Measurements from ENCODE around the gene MSX1.

Gene MSX1

GRCh38 chr4:4849524-4850193 is 9.8 kb upstream of the MSX1 start:
- no peak overlapping the region for H3K4me3 ChIP-seq (ENCODE audit: low read depth, low read length)
- H3K18ac ChIP-seq (ENCODE audit: low read length) = no peak overlapping the region
- no peaks in the 10 kb centered on the region for H3K27me3 ChIP-seq (ENCODE audit: insufficient read depth, low read length)
- H3K9me3 ChIP-seq (ENCODE audit: insufficient read depth, low read depth, low read length) = no peaks in the 10 kb centered on the region
- no CpG with 5 or more reads among the region's 9 CpGs for WGBS (ENCODE audit: extremely low coverage, insufficient coverage, insufficient read length)
- peak overlapping the region; percentile 50 for H2AK5ac ChIP-seq (ENCODE audit: low read length)
- no peak overlapping the region for H4K91ac ChIP-seq (ENCODE audit: low read depth, low read length)
- no peak overlapping the region for H2BK120ac ChIP-seq (ENCODE audit: insufficient read depth, low read length, poor library complexity)
- H3K14ac ChIP-seq (ENCODE audit: low read length) = no peak overlapping the region
- no peak overlapping the region for H3K27ac ChIP-seq (ENCODE audit: low read depth, low read length)
- no peak overlapping the region for H3K4ac ChIP-seq (ENCODE audit: low read depth, low read length)
- no peak overlapping the region for H3K4me2 ChIP-seq (ENCODE audit: low read length)
- peaks cover 12% of the 10 kb centered on the region in 2 experiments for H3K4me1 ChIP-seq (ENCODE audit: control insufficient read depth in 1 of 2, insufficient read depth in 2 of 2, low read length in 2 of 2)
- H4K8ac ChIP-seq (ENCODE audit: low read depth, low read length) = no peak overlapping the region
- no peaks in the 10 kb centered on the region for H3K36me3 ChIP-seq (ENCODE audit: control insufficient read depth in 1 of 2, insufficient read depth in 2 of 2, low read length in 2 of 2)
- no peak overlapping the region for H2AFZ ChIP-seq (ENCODE audit: insufficient read depth, low read length, poor library complexity)
- H3K79me2 ChIP-seq (ENCODE audit: control insufficient read depth, insufficient read depth, low read length, poor library complexity) = no peaks in the 10 kb centered on the region
- H3K23ac ChIP-seq (ENCODE audit: low read length) = no peak overlapping the region
- H4K12ac ChIP-seq (ENCODE audit: low read depth, low read length) = no peak overlapping the region
- no peak overlapping the region for H2BK5ac ChIP-seq (ENCODE audit: low read depth, low read length, poor library complexity)
- H2BK12ac ChIP-seq (ENCODE audit: low read length) = peak overlapping the region; percentile 23
- DNase-seq = no peak
- H3K79me1 ChIP-seq (ENCODE audit: low read length) = peaks cover 10% of the 10 kb centered on the region
- H3K9ac ChIP-seq (ENCODE audit: low read length) = no peak overlapping the region

- H4K12ac ChIP-seq (ENCODE audit: low read depth, low read length) = no peak overlapping the region
- no peak overlapping the region for H2AFZ ChIP-seq (ENCODE audit: insufficient read depth, low read length, poor library complexity)
- no peak overlapping the region for H2AK5ac ChIP-seq (ENCODE audit: low read length)
- no peak overlapping the region for H3K23ac ChIP-seq (ENCODE audit: low read length)
- no peak for DNase-seq
- peaks cover 9% of the 10 kb centered on the region for H3K27me3 ChIP-seq (ENCODE audit: insufficient read depth, low read length)
- peaks cover 12 to 15% of the 10 kb centered on the region in 2 experiments for H3K4me1 ChIP-seq (ENCODE audit: control insufficient read depth in 1 of 2, insufficient read depth in 2 of 2, low read length in 2 of 2)
- no peak overlapping the region for H3K4me2 ChIP-seq (ENCODE audit: low read length)
- no peaks in the 10 kb centered on the region for H3K36me3 ChIP-seq (ENCODE audit: control insufficient read depth in 1 of 2, insufficient read depth in 2 of 2, low read length in 2 of 2)
- no peak overlapping the region for H3K4ac ChIP-seq (ENCODE audit: low read depth, low read length)
- no peak overlapping the region for H3K14ac ChIP-seq (ENCODE audit: low read length)
- H3K18ac ChIP-seq (ENCODE audit: low read length) = no peak overlapping the region
- no peaks in the 10 kb centered on the region for H3K9me3 ChIP-seq (ENCODE audit: insufficient read depth, low read depth, low read length)
- H3K4me3 ChIP-seq (ENCODE audit: low read depth, low read length) = no peak overlapping the region
- no peak overlapping the region for H3K9ac ChIP-seq (ENCODE audit: low read length)
- no peak overlapping the region for H4K91ac ChIP-seq (ENCODE audit: low read depth, low read length)
- H2BK12ac ChIP-seq (ENCODE audit: low read length) = no peak overlapping the region
- H4K8ac ChIP-seq (ENCODE audit: low read depth, low read length) = no peak overlapping the region
- no peak overlapping the region for H2BK5ac ChIP-seq (ENCODE audit: low read depth, low read length, poor library complexity)
- peaks cover 10% of the 10 kb centered on the region for H3K79me1 ChIP-seq (ENCODE audit: low read length)
- H2BK120ac ChIP-seq (ENCODE audit: insufficient read depth, low read length, poor library complexity) = no peak overlapping the region
- no CpG with 5 or more reads among the region's 12 CpGs for WGBS (ENCODE audit: extremely low coverage, insufficient coverage, insufficient read length)
- H3K79me2 ChIP-seq (ENCODE audit: control insufficient read depth, insufficient read depth, low read length, poor library complexity) = no peaks in the 10 kb centered on the region
- no peak overlapping the region for H3K27ac ChIP-seq (ENCODE audit: low read depth, low read length)
Measured at GRCh38 chr4:4851081-4851480, 8.4 kb upstream of the MSX1 start.

- Histone ChIP-seq H3K4me1 (ENCODE audit: control insufficient read depth in 1 of 2, insufficient read depth in 2 of 2, low read length in 2 of 2) (peaks cover 16 to 20% of the 10 kb centered on the region in 2 experiments), H2AFZ (ENCODE audit: insufficient read depth, low read length, poor library complexity) (no peak overlapping the region), H3K18ac (ENCODE audit: low read length) (no peak overlapping the region), H2BK12ac (ENCODE audit: low read length) (no peak overlapping the region), H4K91ac (ENCODE audit: low read depth, low read length) (peak overlapping the region; percentile 65), H3K4me2 (ENCODE audit: low read length) (peak overlapping the region; percentile 63), H3K4me3 (ENCODE audit: low read depth, low read length) (no peak overlapping the region), H3K14ac (ENCODE audit: low read length) (peak overlapping the region; percentile 14), H3K9me3 (ENCODE audit: insufficient read depth, low read depth, low read length) (no peaks in the 10 kb centered on the region), H2BK5ac (ENCODE audit: low read depth, low read length, poor library complexity) (no peak overlapping the region), H4K12ac (ENCODE audit: low read depth, low read length) (no peak overlapping the region), H4K8ac (ENCODE audit: low read depth, low read length) (no peak overlapping the region), H3K79me1 (ENCODE audit: low read length) (peaks cover 13% of the 10 kb centered on the region), H3K9ac (ENCODE audit: low read length) (no peak overlapping the region), H3K27ac (ENCODE audit: low read depth, low read length) (no peak overlapping the region), H3K36me3 (ENCODE audit: control insufficient read depth in 1 of 2, insufficient read depth in 2 of 2, low read length in 2 of 2) (no peaks in the 10 kb centered on the region), H3K4ac (ENCODE audit: low read depth, low read length) (no peak overlapping the region), H3K27me3 (ENCODE audit: insufficient read depth, low read length) (peaks cover 16% of the 10 kb centered on the region), H3K23ac (ENCODE audit: low read length) (no peak overlapping the region), H3K79me2 (ENCODE audit: control insufficient read depth, insufficient read depth, low read length, poor library complexity) (no peaks in the 10 kb centered on the region), H2BK120ac (ENCODE audit: insufficient read depth, low read length, poor library complexity) (no peak overlapping the region), H2AK5ac (ENCODE audit: low read length) (no peak overlapping the region)
- DNase-seq = no peak
- WGBS (ENCODE audit: extremely low coverage, insufficient coverage, insufficient read length) = no CpG with 5 or more reads among the region's 7 CpGs
Measured at GRCh38 chr4:4851906-4852305, 7.6 kb upstream of the MSX1 start.

DNA sequence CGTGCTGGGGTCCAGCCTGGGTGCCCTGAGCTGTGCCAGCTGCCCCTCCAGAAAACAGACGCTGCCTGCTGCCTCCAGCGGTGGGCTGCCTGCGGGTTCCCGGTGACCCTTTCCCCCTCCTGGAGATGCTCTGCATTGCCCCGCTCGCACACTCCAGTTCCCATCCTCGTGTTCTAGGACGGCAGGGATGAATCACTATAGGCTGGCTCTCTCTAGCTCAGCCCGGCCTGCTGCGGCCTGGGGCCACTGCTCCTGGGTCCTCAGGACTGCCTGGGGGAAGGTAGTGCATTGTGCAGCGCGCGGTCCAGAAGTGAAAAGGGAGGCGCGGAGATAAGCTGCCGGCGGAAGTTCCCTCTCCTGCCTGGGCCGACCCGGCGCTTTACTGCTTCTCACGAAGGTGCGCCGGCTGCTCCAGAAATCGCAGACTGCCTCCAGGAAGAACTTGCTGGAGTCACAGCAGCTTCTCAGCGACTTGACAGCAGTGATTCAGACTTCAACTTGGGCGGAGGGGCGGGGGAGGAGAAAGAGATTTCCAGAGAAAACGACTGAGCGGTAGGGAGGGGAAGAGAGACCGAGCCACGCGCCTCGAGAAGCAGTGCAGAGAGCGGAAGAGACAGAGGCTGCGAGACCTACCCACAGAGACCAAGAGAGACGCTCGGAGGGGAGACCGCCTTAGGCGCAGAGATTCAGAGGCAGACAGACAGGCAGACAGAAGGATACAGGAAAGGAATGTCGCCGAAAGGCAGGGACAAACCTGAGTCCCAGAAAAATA is 6.7 kb upstream of the MSX1 start:
- H3K23ac ChIP-seq (ENCODE audit: low read length) = no peak overlapping the region
- peak overlapping the region; percentile 64 for H4K8ac ChIP-seq (ENCODE audit: low read depth, low read length)
- peak overlapping the region; percentile 35 for H4K12ac ChIP-seq (ENCODE audit: low read depth, low read length)
- peak overlapping the region; percentile 81 for H4K91ac ChIP-seq (ENCODE audit: low read depth, low read length)
- peak overlapping the region; percentile 73 for H2BK120ac ChIP-seq (ENCODE audit: insufficient read depth, low read length, poor library complexity)
- peak overlapping the region; percentile 60 for H3K14ac ChIP-seq (ENCODE audit: low read length)
- H3K4me1 ChIP-seq (ENCODE audit: control insufficient read depth in 1 of 2, insufficient read depth in 2 of 2, low read length in 2 of 2) = peaks cover 18 to 23% of the 10 kb centered on the region in 2 experiments
- peaks cover 24% of the 10 kb centered on the region for H3K27me3 ChIP-seq (ENCODE audit: insufficient read depth, low read length)
- no peak overlapping the region for H3K9ac ChIP-seq (ENCODE audit: low read length)
- peak overlapping the region; percentile 54 for H3K18ac ChIP-seq (ENCODE audit: low read length)
- H3K36me3 ChIP-seq (ENCODE audit: control insufficient read depth in 1 of 2, insufficient read depth in 2 of 2, low read length in 2 of 2) = no peaks in the 10 kb centered on the region
- peak overlapping the region; percentile 63 for H3K4me2 ChIP-seq (ENCODE audit: low read length)
- no peaks in the 10 kb centered on the region for H3K79me2 ChIP-seq (ENCODE audit: control insufficient read depth, insufficient read depth, low read length, poor library complexity)
- H3K4me3 ChIP-seq (ENCODE audit: low read depth, low read length) = no peak overlapping the region
- H3K79me1 ChIP-seq (ENCODE audit: low read length) = peaks cover 15% of the 10 kb centered on the region
- H2BK5ac ChIP-seq (ENCODE audit: low read depth, low read length, poor library complexity) = peak overlapping the region; percentile 78
- peak; percentile 19 to 24 for DNase-seq
- peak overlapping the region; percentile 54 for H3K4ac ChIP-seq (ENCODE audit: low read depth, low read length)
- peak overlapping the region; percentile 73 for H2AFZ ChIP-seq (ENCODE audit: insufficient read depth, low read length, poor library complexity)
- no peaks in the 10 kb centered on the region for H3K9me3 ChIP-seq (ENCODE audit: insufficient read depth, low read depth, low read length)
- peak overlapping the region; percentile 80 for H3K27ac ChIP-seq (ENCODE audit: low read depth, low read length)
- no peak overlapping the region for H2AK5ac ChIP-seq (ENCODE audit: low read length)
- WGBS (ENCODE audit: extremely low coverage, insufficient coverage, insufficient read length) = no CpG with 5 or more reads among the region's 42 CpGs
- H2BK12ac ChIP-seq (ENCODE audit: low read length) = peak overlapping the region; percentile 33
